GM18498 (cell line): ENCODE data around the gene POLN.

Experiments
- ATAC-seq: cut with Tn5 transposase; IDR thresholded peaks from one replicate; pipeline ENCODE4 v1.9.1; 2021; ENCODE audit warnings: mild to moderate bottlenecking, moderate library complexity; ENCODE audit not compliant: unreplicated experiment

The POLN gene

GRCh38 chr4:2072971-2073807 is 168.7 kb downstream of the POLN start:
- ATAC-seq = no peak

- ATAC-seq = no peak
Observed at GRCh38 chr4:2071912-2072867, 169.7 kb downstream of the POLN start.

- ATAC-seq = no peak
Observed at GRCh38 chr4:2071252-2071911, 170.5 kb downstream of the POLN start.

- ATAC-seq = no peak
Observed at GRCh38 chr4:2070421-2071251, 171.3 kb downstream of the POLN start.

GRCh38 chr4:2069986-2070385 is 171.9 kb downstream of the POLN start:
- no peak for ATAC-seq

GRCh38 chr4:2069161-2069971 is 172.6 kb downstream of the POLN start:
- ATAC-seq = no peak

GRCh38 chr4:2068566-2068965 is 173.4 kb downstream of the POLN start:
- no peak for ATAC-seq

- no peak for ATAC-seq
Observed at GRCh38 chr4:2068198-2068470, 173.8 kb downstream of the POLN start.

- no peak for ATAC-seq
Observed at GRCh38 chr4:2067446-2068197, 174.3 kb downstream of the POLN start.

- ATAC-seq = no peak
Observed at GRCh38 chr4:2066571-2067445, 175.1 kb downstream of the POLN start.

- no peak for ATAC-seq
Observed at GRCh38 chr4:2066011-2066551, 175.8 kb downstream of the POLN start.

- no peak for ATAC-seq
Observed at GRCh38 chr4:2065106-2065930, 176.6 kb downstream of the POLN start.

- ATAC-seq = no peak
Observed at GRCh38 chr4:2064276-2064991, 177.5 kb downstream of the POLN start.

- no peak for ATAC-seq
Observed at GRCh38 chr4:2063557-2064275, 178.2 kb downstream of the POLN start.

GRCh38 chr4:2062808-2063524 is 179.0 kb downstream of the POLN start:
- ATAC-seq = no peak
